ENCODE results near the gene TRIO.

The TRIO gene

GRCh38 chr5:14503017-14503680, 360.0 kb downstream of the TRIO start:
- DNase-seq: no peak

DNA sequence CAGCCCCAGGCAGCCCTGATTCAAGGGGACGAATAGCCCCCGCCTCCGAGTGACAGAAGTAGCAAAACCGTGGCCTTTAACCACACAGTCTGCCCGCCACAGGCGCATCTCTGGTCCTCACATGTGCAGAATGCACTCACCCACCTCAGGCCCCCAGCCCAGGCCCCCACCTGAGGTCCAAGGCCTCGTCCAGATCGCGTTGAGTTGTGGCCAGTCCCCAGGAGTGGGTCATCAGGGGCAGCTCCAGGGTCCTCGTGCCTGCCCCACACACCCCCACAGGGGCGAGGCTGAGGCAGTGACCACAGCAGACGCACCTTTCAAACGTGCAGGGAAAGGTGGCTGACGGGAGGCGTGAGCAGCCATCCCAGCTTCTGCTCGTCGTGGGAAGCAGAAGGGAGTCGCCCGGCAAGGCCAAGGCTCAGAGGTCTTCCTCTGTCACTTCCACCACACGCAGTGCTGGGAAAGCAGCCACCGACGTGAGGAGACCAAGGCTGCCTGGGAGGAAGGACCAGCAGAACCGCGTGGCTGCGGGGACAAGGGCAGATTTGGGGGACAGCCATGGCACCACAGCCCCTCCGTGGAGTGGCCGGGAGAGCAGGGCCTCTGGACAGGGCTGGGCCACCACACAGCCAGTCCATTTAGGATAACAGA, 360.7 kb downstream of the TRIO start:
- DNase-seq: no peak

DNA sequence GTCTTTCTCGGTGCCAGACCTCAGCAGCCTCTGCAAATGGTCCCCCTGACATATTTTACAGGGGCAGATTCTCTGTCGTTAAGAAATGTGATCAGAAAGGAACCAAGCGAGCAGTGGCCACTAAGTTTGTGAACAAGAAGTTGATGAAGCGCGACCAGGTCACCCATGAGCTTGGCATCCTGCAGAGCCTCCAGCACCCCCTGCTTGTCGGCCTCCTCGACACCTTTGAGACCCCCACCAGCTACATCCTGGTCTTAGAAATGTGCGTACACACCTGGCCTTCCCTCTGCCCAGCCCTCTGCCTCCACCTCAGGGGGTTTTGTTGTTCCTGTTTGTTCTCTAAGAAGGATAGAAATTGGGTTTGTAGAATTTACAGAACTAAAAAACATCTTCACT, 361.2 kb downstream of the TRIO start:
- DNase-seq: no peak

- no peak for DNase-seq
Measured at GRCh38 chr5:14504816-14505215, 361.7 kb downstream of the TRIO start.

DNA sequence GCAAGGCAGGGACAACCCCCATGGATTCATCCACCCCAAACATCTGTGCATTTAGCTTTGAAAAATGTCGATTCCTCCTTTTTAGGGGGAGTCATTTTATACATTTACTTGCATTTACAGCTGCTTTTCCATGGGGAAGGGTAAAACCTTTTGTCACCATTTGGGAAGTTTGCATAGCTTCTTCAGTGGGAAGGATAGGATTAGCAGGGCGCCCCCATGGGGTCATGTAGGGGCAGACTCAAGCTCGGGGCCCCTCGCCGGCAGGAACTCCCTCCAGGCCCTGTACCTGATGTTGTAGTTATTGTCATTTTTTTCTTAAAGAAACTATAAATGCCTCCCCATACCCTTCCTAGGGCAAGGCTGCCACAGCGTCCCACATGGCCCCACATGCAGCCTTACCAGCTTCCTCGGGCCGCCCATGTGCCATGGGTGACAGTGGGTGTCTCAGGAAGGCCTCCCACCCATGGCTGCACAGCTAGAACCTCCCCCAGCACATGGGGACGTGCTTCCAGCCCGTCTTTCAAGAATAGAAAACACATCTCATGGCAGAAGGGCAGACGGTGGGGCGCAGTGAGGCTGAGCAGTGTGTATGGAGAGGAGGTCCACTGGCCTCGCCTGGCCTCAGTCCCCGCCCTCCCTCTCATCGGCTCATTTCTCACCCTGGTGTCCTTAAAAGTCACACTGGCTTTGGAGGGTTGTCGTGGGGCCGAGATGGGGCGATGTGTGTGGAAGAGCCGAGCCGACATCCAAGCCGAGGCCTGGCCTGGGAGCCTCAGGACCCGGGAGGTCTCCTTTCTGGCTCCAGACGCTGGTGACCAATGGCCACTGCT, 362.4 kb downstream of the TRIO start:
- DNase-seq: no peak

GRCh38 chr5:14506140-14506538, 363.0 kb downstream of the TRIO start:
- DNase-seq: no peak

DNA sequence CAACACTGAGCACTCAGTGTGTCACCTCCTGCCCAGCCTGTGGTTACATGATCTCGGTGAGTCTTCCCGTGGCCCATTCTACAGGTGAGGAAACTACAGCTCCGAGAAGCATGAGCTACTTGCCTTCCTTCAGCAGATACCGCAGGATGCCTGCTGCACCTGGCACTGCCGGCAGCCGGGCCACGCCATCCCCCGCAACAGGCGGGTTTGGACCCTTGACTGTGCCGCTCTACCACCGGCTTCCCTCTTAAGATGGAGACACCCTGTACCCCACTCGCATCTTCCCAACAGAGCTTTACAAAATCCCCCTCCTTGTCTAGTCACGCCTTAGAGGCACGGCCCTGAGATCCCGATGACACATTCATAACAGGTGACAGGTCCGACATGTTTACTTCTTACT, 363.5 kb downstream of the TRIO start:
- no peak for DNase-seq

DNA sequence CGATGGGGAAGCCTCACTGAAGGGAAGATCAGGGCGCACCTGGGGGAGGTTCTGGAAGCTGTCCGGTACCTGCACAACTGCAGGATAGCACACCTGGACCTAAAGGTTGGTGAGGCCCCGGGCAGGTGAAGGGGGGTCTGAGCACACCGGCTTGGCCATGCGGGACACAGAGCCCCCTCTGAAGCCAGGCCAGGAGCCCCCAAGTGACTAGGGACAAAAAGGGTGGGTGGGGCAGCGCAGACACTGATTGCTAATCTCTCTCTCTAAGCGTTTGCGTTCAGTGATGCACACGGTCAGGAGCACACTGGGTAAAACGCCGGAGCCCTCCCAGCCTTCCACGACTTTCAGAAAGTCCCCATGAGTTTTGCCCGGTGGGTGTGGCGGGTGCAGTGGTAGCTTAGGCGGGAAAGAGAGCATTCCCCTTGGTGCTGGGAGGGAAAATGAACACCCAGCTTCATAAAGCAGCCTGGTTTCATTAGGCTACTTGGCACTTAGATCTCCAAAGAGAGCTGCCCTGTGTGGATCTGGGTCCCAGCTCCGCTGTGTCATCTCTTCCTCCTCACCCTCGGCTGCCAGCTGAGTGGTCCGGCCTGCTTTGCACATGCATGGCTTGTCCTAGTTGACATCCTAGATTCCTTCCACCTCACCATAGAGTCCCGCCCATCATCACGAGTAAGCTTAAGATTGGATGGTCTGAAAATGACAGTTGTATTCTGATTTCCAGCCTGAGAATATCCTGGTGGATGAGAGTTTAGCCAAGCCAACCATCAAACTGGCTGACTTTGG, 364.2 kb downstream of the TRIO start:
- no peak for DNase-seq

GRCh38 chr5:14508046-14508445, 364.9 kb downstream of the TRIO start:
- DNase-seq: no peak

DNA sequence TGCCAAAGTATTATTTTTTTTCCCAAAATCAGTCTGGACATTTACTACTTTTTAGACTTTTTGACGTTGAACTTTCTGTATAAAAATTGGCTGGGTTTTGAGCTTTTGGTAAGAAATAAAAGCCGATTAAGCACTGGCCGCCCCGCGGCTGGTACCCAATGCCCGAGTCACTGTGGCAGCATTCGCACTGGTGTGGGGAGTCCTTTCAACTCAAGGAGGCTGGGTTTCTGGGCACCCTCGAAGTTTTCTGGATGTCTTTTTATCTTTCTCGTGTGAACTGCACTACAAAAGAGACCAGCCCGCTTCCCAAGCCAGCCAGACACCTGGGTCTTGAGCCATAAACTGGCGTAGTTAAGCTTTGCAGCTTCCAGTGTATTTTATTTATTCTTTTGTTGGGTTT, 366.4 kb downstream of the TRIO start:
- no peak for DNase-seq

- DNase-seq: no peak
Measured at GRCh38 chr5:14510156-14510734, 367.1 kb downstream of the TRIO start.

DNA sequence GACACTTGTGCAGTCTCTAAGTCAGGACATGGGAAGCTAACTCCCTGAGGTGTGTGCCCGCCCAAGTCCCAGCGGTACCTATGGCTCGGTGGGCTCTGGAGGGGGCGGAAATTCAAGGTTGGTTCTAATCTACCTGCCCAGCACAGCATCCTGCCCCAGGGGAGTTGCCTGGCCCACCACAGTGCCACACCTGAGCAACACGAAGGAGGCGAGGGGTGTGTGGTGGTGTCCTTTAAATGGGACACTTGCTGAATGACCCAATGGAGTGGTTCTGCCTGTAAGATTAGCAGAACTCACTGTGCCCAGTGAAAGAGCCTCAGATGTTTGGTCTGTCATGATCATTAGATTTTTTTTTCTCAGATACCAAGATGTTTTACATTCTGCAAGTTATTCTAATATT, 367.7 kb downstream of the TRIO start:
- no peak for DNase-seq

- DNase-seq: no peak
Measured at GRCh38 chr5:14512574-14512973, 369.4 kb downstream of the TRIO start.

- no peak for DNase-seq
Measured at GRCh38 chr5:14513266-14513665, 370.1 kb downstream of the TRIO start.

DNA sequence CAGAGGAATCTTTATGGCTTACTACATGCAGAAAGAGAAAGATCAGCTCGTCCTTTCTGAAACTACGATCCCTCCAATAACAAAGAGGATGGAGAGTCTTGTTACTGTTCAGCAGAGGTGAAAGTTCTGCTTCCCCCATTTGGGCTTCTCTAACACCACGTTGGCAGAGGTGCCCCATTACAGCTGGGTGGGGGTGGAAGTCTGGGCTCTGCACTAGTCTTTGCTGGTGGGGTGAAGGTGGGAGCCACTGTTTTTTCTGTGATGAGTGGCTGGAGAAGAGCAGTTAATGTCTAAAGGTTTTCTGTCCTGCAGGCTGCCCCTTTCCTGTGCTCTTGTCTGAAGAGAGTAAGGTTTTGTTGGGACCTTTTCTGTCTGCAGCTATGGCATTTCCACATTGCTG, 373.8 kb downstream of the TRIO start:
- no peak for DNase-seq

DNA sequence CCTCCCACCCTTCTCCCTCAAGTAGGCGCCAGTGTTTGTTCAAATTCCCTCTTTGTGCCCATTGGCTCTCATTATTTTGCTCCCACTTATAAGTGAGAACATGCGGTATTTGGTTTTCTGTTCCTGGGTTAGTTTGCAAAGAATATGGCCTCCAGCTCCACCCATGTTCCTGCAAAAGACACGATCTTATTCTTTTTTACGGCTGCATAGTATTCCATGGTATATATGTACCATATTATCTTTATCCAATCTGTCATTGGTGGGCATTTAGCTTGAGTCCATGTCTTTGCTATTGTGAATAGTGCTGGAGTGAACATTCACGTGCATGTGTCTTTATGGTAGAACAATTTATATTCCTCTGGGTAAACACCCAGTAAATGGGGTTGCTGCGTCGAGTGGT, 375.5 kb downstream of the TRIO start:
- no peak for DNase-seq

DNA sequence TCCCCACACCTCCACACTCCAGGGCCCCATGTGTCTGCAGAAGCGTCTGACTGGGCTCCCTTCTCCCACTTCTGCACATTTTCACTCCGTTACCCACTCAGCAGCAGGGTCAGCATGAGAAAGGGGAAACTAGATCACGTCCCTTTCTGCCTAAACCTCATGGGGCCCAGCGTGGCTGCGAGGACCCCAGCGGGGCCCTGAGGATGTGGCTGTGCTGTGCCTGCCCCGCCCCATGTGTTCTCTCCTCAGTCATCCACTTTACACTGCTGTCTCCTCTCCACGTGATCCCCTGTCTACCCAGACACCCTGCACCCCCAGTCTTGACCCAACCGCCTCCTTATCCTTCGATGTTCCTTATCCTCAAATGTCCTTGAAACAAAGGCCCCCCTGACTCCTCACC, 378.6 kb downstream of the TRIO start:
- DNase-seq: no peak

GRCh38 chr5:14522721-14523120, 379.6 kb downstream of the TRIO start:
- no peak for DNase-seq

GRCh38 chr5:14523243-14524034, 380.3 kb downstream of the TRIO start:
- DNase-seq: no peak

DNA sequence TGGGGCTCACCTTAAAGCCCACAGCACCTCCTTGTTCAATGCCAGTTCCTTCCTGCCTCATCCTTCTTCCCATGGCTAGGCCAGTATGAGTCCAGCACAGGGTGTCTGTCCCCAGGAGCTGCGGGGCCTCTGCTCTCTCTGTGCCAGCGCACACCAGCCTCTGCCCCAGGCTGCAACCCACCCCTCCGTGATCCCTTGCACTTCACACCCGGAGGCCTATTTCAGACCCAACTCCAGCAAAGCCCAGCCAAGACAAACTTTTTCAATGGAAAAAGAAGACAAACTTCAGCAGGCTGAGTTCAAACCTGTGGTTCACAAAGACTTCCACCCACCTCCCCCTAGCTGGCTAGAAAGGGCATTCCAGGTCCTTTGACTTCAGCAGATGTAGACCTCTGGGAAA, 382.3 kb downstream of the TRIO start:
- no peak for DNase-seq

DNA sequence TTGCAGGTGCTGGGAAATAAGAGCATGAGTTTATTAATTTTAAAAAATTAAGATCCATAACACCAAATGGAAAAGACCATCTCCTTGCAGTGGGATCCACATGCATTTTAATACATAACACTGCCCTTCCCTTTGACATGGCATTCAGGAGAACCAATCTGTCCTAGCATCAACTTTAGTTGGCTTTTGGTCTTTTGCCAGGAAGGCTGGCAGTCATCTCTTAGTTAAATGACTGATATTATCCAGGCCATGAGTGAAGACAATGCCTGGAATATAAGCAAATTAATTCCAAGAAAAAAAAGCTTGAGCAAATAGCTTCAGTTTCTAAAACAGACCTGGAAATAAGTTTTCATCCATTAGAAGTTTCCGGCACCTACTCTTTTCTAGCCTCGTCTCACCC, 383.4 kb downstream of the TRIO start:
- DNase-seq: no peak

GRCh38 chr5:14528115-14528514, 385.0 kb downstream of the TRIO start:
- no peak for DNase-seq

All from SIG-M5 (cell line).